ENCODE results near the gene KRTAP5-7. TPM values are rescaled to one million over a fixed set of nuclear protein-coding genes. Genes with fewer than 3 reads are reported as not detected.
"Not testable (repeated sequence)": the region's sequence is repeated elsewhere in the genome, so short reads cannot be mapped to it uniquely, and the experiment has no call there.

The KRTAP5-7 gene
- polyA plus RNA-seq, 4 donors: 0.07 to 0.12 TPM; not detected in 2

GRCh38 chr11:71575723-71576424 lies 48.8 kb downstream of the KRTAP5-7 start:
- FAIRE-seq: no peak
- no peaks in the 10 kb centered on the region for H3K27me3 ChIP-seq (ENCODE audit: control insufficient read depth in 3 of 3, insufficient read depth in 3 of 3, low read length in 3 of 3)
- H3K36me3 ChIP-seq (ENCODE audit: control insufficient read depth in 3 of 3, insufficient read depth in 2 of 3, low read depth in 1 of 3, low read length in 3 of 3): no peaks in the 10 kb centered on the region
- 79 to 85% (median 84%) methylated on average over 4 of the region's 4 CpGs for WGBS, 3 donors
- no peaks in the 10 kb centered on the region for H3K9me3 ChIP-seq (ENCODE audit: control insufficient read depth in 2 of 2, insufficient read depth in 1 of 2, low read depth in 1 of 2, low read length in 1 of 2)
- no peak overlapping the region for H3K4me3 ChIP-seq (ENCODE audit: low read depth in 1 of 3, low read length in 3 of 3)
- DNase-seq: no peak
- H3K4me1 ChIP-seq (ENCODE audit: control insufficient read depth in 3 of 3, insufficient read depth in 2 of 3, low read depth in 1 of 3, low read length in 2 of 3): no peaks in the 10 kb centered on the region
- H3K27ac ChIP-seq (ENCODE audit: low read depth in 1 of 3, low read length in 2 of 3): no peak overlapping the region

- WGBS, 3 donors: 88 to 89% (median 89%) methylated on average over 25 to 38 of the region's 41 CpGs
- FAIRE-seq; H3K4me3 ChIP-seq (ENCODE audit: low read depth in 1 of 3, low read length in 3 of 3); H3K27ac ChIP-seq (ENCODE audit: low read depth in 1 of 3, low read length in 2 of 3); DNase-seq; H3K9me3 ChIP-seq (ENCODE audit: control insufficient read depth in 2 of 2, insufficient read depth in 1 of 2, low read depth in 1 of 2, low read length in 1 of 2); H3K4me1 ChIP-seq (ENCODE audit: control insufficient read depth in 3 of 3, insufficient read depth in 2 of 3, low read depth in 1 of 3, low read length in 2 of 3); H3K36me3 ChIP-seq (ENCODE audit: control insufficient read depth in 3 of 3, insufficient read depth in 2 of 3, low read depth in 1 of 3, low read length in 3 of 3); H3K27me3 ChIP-seq (ENCODE audit: control insufficient read depth in 3 of 3, insufficient read depth in 3 of 3, low read length in 3 of 3): not testable (repeated sequence)
Observed at GRCh38 chr11:71576688-71577465, 49.8 kb downstream of the KRTAP5-7 start.

- Histone ChIP-seq H3K4me1 (ENCODE audit: control insufficient read depth in 3 of 3, insufficient read depth in 2 of 3, low read depth in 1 of 3, low read length in 2 of 3) (no peaks in the 10 kb centered on the region), H3K9me3 (ENCODE audit: control insufficient read depth in 2 of 2, insufficient read depth in 1 of 2, low read depth in 1 of 2, low read length in 1 of 2) (no peaks in the 10 kb centered on the region), H3K27ac (ENCODE audit: low read depth in 1 of 3, low read length in 2 of 3) (no peak overlapping the region), H3K36me3 (ENCODE audit: control insufficient read depth in 3 of 3, insufficient read depth in 2 of 3, low read depth in 1 of 3, low read length in 3 of 3) (no peaks in the 10 kb centered on the region), H3K27me3 (ENCODE audit: control insufficient read depth in 3 of 3, insufficient read depth in 3 of 3, low read length in 3 of 3) (no peaks in the 10 kb centered on the region), H3K4me3 (ENCODE audit: low read depth in 1 of 3, low read length in 3 of 3) (no peak overlapping the region)
- FAIRE-seq: no peak
- no peak for DNase-seq
- 89 to 90% (median 90%) methylated on average over 7 of the region's 7 CpGs for WGBS, 3 donors
Observed at GRCh38 chr11:71577469-71578004, 50.5 kb downstream of the KRTAP5-7 start.

Other genes starting within 250 kb of the KRTAP5-7 start
- 10 to 100 TPM; 11.6 to 50.5 (median 24.5) TPM for gene DHCR7, start 78.9 kb upstream of the KRTAP5-7 start, polyA plus RNA-seq
- 100 to 1,000 TPM in 2 of 4 donors, 10 to 100 TPM in 2; 85.7 to 210 (median 97.9) TPM for gene NADSYN1, start 74.1 kb upstream of the KRTAP5-7 start, polyA plus RNA-seq
- gene KRTAP5-8, start 10.8 kb downstream of the KRTAP5-7 start, polyA plus RNA-seq: under 1 TPM in 2 of 4 donors, not detected in 2; 0.13 to 0.16 TPM
- gene KRTAP5-9, start 21.2 kb downstream of the KRTAP5-7 start, polyA plus RNA-seq: under 1 TPM in 3 of 4 donors, not detected in 1; 0.31 to 0.67 (median 0.50) TPM
- gene KRTAP5-10, start 38.3 kb downstream of the KRTAP5-7 start, polyA plus RNA-seq: under 1 TPM in 2 of 4 donors, not detected in 2; 0.07 to 0.30 TPM
- under 1 TPM in 1 of 4 donors, not detected in 3; 0.07 TPM for gene KRTAP5-11, start 55.6 kb downstream of the KRTAP5-7 start, polyA plus RNA-seq

All from small intestine (tissue), 7 donors.